Measurements from ENCODE around the gene ARSI. TPM values are rescaled to one million over a fixed set of nuclear protein-coding genes. Genes with fewer than 3 reads are reported as not detected.

Gene ARSI
- total RNA-seq, 3 donors from 2014 or later = 0.48 to 1.3 (median 0.98) TPM

DNA sequence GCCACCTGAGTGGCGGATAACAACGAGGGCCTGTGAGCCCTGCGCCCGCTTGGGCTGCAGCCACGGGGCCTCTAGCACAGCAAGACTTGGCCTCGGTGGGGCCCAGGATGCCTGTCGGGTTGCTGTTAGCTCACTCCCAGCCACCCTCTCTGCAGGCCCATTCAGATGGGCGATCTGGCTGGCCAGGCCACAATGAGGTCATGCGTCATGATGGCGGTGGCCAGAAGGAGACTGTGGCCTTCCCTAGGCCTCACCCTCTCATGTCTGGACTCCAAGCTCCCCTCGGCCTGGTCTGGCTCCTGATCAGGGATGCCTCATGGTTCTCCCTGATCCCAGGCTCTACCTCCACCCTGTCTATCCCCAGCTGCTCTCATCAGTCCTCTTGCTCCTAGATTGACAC, 35.8 kb upstream of the ARSI start:
- DNase-seq (ENCODE audit: low spot score in 2 of 2) = no peak
- H3K4me1 ChIP-seq = no peaks in the 10 kb centered on the region
- no peaks in the 10 kb centered on the region for H3K9me3 ChIP-seq
- H3K27ac ChIP-seq = no peak overlapping the region
- no peaks in the 10 kb centered on the region for H3K27me3 ChIP-seq
- no peak for TF ChIP-seq POLR2A (IDR thresholded peaks at IDR 0.05)
- H3K4me3 ChIP-seq = no peak overlapping the region
- no peaks in the 10 kb centered on the region for H3K36me3 ChIP-seq
- intact Hi-C loops (cut with DNase I; ENCODE audit: low total_unique reads) = no loop called here

DNA sequence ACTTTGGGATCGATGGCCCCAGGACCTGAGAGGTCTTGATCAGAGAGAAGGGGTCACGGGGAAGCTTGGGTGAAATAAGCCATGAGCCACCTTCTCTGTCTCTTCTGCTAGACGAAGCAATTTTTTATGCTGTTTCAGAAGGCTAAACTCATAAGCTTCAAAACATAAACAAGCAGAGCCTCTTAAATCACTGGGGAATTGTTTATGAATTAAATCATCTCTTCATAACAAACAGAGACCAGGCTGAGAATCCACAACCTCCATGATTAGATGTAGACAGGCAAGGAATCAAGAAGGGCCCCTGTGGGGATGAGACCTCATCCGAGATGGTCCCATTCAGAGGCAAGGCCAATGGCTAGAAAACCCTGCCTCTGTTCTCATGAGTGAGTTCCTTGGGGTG, 33.1 kb upstream of the ARSI start:
- Histone ChIP-seq H3K27me3 (no peaks in the 10 kb centered on the region), H3K4me1 (no peaks in the 10 kb centered on the region), H3K4me3 (no peak overlapping the region), H3K27ac (no peak overlapping the region), H3K9me3 (no peaks in the 10 kb centered on the region), H3K36me3 (no peaks in the 10 kb centered on the region)
- intact Hi-C loops (cut with DNase I; ENCODE audit: low total_unique reads) = no loop called here
- DNase-seq (ENCODE audit: low spot score in 2 of 2) = no peak
- TF ChIP-seq POLR2A (IDR thresholded peaks at IDR 0.05) (no peak), POLR2AphosphoS5 (IDR thresholded peaks at IDR 0.05) (no peak)
- TF ChIP-seq, protein P1, sequence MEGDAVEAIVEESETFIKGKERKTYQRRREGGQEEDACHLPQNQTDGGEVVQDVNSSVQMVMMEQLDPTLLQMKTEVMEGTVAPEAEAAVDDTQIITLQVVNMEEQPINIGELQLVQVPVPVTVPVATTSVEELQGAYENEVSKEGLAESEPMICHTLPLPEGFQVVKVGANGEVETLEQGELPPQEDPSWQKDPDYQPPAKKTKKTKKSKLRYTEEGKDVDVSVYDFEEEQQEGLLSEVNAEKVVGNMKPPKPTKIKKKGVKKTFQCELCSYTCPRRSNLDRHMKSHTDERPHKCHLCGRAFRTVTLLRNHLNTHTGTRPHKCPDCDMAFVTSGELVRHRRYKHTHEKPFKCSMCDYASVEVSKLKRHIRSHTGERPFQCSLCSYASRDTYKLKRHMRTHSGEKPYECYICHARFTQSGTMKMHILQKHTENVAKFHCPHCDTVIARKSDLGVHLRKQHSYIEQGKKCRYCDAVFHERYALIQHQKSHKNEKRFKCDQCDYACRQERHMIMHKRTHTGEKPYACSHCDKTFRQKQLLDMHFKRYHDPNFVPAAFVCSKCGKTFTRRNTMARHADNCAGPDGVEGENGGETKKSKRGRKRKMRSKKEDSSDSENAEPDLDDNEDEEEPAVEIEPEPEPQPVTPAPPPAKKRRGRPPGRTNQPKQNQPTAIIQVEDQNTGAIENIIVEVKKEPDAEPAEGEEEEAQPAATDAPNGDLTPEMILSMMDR (IDR thresholded peaks at IDR 0.05) = no peak

DNA sequence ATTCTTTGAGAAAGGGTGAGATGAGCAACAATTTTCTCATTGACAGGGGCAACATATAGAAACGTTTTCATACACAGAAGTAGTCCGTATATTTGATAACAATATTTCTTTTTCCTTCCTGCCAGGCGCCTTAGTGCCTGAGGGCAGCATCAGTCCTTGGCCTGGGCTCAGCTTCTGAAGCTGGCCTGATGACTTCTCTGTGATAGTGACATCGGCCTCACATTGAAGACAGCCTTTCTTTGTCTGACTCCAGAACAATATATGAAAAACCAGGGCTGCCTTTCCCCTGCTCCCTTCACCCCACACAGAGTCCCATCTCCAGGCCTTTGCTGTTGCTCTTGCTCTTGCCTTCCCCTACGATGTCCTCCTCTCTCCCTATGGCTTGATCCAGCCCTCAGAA, 30.7 kb upstream of the ARSI start:
- no peak overlapping the region for H3K4me3 ChIP-seq
- H3K27ac ChIP-seq = no peak overlapping the region
- TF ChIP-seq, protein P1 (IDR thresholded peaks at IDR 0.05) = no peak
- TF ChIP-seq POLR2A (IDR thresholded peaks at IDR 0.05) (no peak), POLR2AphosphoS5 (IDR thresholded peaks at IDR 0.05) (no peak)
- no peaks in the 10 kb centered on the region for H3K36me3 ChIP-seq
- H3K9me3 ChIP-seq = no peaks in the 10 kb centered on the region
- no peak for DNase-seq (ENCODE audit: low spot score in 2 of 2)
- H3K4me1 ChIP-seq = no peaks in the 10 kb centered on the region
- H3K27me3 ChIP-seq = no peaks in the 10 kb centered on the region
- intact Hi-C loops (cut with DNase I; ENCODE audit: low total_unique reads) = no loop called here

DNA sequence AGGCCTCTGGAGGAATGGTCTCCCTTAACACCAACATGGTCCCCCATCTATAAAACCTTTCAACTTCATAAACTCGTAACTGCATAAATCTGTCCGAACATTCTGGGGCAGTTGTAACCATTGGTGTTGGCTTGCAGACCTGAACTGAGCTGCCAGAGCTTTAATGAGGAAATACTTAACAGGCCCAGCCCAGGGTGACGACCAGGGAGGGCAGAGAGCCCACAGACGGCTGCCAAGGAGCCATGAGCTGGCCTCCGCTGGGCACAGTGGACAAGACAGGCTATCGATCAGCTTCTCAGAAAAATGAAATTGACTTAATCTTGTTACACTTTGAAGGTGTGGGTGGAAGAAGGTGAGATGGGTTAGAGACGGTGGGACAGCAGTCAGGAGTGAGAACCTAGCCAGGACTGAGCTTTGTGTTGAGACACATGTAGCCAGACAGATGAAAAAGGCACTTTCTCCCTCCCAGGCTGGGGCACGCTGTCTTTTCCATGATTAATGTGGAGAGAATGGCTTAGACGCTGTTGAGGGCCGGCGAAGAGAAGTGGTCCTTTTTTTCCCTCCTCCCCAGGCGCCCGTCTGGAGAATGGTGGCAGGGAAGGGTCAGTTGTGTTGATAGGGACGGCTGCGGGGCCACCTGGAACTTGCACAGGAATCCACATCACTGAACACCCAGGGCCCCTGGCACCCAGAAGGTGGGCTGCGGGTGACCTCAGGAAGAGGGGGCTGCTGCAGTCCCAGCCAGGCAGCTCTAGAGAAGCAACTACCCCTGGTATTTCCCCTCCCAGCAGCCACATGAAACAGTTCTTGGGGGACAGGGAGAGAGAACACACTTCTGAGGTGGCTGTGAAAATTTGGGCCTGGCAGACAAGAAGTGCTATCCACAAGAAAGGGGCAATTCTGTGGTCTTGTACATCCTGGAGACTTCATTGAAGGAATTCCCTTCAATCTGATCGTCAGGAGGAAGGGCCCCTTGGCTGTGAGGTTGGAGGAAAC, 27.5 kb upstream of the ARSI start:
- intact Hi-C loops (cut with DNase I; ENCODE audit: low total_unique reads) = no loop called here
- Histone ChIP-seq H3K27ac (no peak overlapping the region), H3K27me3 (no peaks in the 10 kb centered on the region), H3K4me1 (no peaks in the 10 kb centered on the region), H3K36me3 (no peaks in the 10 kb centered on the region), H3K4me3 (no peak overlapping the region), H3K9me3 (no peaks in the 10 kb centered on the region)
- TF ChIP-seq POLR2AphosphoS5 (IDR thresholded peaks at IDR 0.05) = no peak
- TF ChIP-seq, protein P1 (IDR thresholded peaks at IDR 0.05) = no peak
- TF ChIP-seq POLR2A (IDR thresholded peaks at IDR 0.05) = no peak
- DNase-seq (ENCODE audit: low spot score in 2 of 2) = no peak

DNA sequence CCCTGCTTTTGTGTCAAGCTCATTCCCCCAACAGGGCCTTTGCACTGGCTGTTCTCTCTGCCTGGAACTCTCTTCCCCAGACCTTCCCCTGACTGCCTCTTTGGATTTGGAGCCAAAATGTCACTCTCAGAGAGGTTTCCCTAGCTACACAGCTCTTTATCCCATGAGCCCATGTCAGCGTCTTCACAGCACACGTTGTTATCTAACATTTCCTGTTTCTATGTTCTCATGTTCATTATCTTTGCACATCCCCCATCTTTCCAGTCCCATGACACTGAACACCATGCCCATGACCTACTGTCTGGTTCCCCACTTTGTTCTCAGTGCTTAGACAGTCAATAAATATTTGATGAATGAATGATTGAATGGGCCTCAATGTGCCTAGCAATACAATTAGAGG, 26.3 kb upstream of the ARSI start:
- intact Hi-C loops (cut with DNase I; ENCODE audit: low total_unique reads) = no loop called here
- Histone ChIP-seq H3K27me3 (no peaks in the 10 kb centered on the region), H3K27ac (no peak overlapping the region), H3K36me3 (no peaks in the 10 kb centered on the region), H3K4me3 (no peak overlapping the region), H3K4me1 (no peaks in the 10 kb centered on the region), H3K9me3 (no peaks in the 10 kb centered on the region)
- no peak for TF ChIP-seq POLR2AphosphoS5 (IDR thresholded peaks at IDR 0.05)
- TF ChIP-seq POLR2A (IDR thresholded peaks at IDR 0.05) = no peak
- TF ChIP-seq, protein P1 (IDR thresholded peaks at IDR 0.05) = no peak
- DNase-seq (ENCODE audit: low spot score in 2 of 2) = no peak
